Heart left ventricle (tissue), 16 donors: ENCODE results near the gene RFX1. TPM values are rescaled to one million over a fixed set of nuclear protein-coding genes. Genes with fewer than 3 reads are reported as not detected.
A peak's percentile ranks its signal among the peaks of the same experiment; 100 is the strongest.
"Not testable (repeated sequence)": the region's sequence is repeated elsewhere in the genome, so short reads cannot be mapped to it uniquely, and the experiment has no call there.

ENCODE experiments used
- ATAC-seq, 4 donors: fragments of 200-7000 bp; cut with Tn5 transposase; one replicate each; pipeline ENCODE4 v1.9.1; 2020 to 2022; ENCODE audit warnings: moderate library complexity in 4 of 4, mild to moderate bottlenecking in 3 of 4, moderate number of reproducible peaks in 1 of 4
- DNase-seq, 5 donors: peaks; one replicate each; pipeline ENCODE4 v3.0.0-alpha.2; 2020
- H3K27ac ChIP-seq, 12 donors: fragments of 200-600 bp; sonication (generic) in 4 of 12; one replicate each; pipeline versions ENCODE4 v1.5.0 to v1.8.0; 2016 to 2022; ENCODE audit warnings: mild to moderate bottlenecking in 2 of 12
- H3K27me3 ChIP-seq, 9 donors: fragments of 200-600 bp; sonication (generic) in 2 of 9; one replicate each; pipeline versions ENCODE4 v1.5.1 to v1.8.0; 2016 to 2022; ENCODE audit warnings: mild to moderate bottlenecking in 3 of 9
- H3K36me3 ChIP-seq, 9 donors: fragments of 200-600 bp; sonication (generic) in 2 of 9; one replicate each; pipeline versions ENCODE4 v1.5.0 to v1.8.0; 2018 to 2022; ENCODE audit warnings: mild to moderate bottlenecking in 2 of 9
- H3K4me1 ChIP-seq, 12 donors: fragments of 200-600 bp; sonication (generic) in 4 of 12; one replicate each; pipeline versions ENCODE4 v1.5.0 to v1.8.0; 2016 to 2022; ENCODE audit warnings: mild to moderate bottlenecking in 3 of 12
- H3K4me3 ChIP-seq, 12 donors: fragments of 200-600 bp; sonication (generic) in 4 of 12; one replicate each; pipeline versions ENCODE4 v1.5.0 to v1.8.0; 2017 to 2022; ENCODE audit warnings: mild to moderate bottlenecking in 9 of 12, moderate library complexity in 4 of 12
- H3K9me3 ChIP-seq, 12 donors: fragments of 200-600 bp; sonication (generic) in 4 of 12; one replicate each; pipeline versions ENCODE4 v1.5.0 to v1.8.0; 2016 to 2022; ENCODE audit warnings: mild to moderate bottlenecking in 1 of 12
- POLR2A ChIP-seq, 2 donors: fragments of 450-650 bp; IDR thresholded peaks; one replicate each; pipeline ENCODE4 v1.6.1; 2017; ENCODE audit warnings: antibody characterized with exemption in 2 of 2, mild to moderate bottlenecking in 2 of 2, moderate library complexity in 2 of 2
- WGBS, 4 donors: extraction: QIAGEN DNeasy Blood & Tissue Kit in 2 of 4; methylation state at CpG; one replicate each; pipeline versions ENCODE4 v1.1.5 to v1.1.7; 2013 to 2018; 5-methylcytosine and 5-hydroxymethylcytosine counted together
- intact Hi-C, 10 donors: fragments of 100-400 bp; cut with DNase I; formaldehyde crosslinking; loops; one replicate each; pipeline versions ENCODE4 v1.11.1 to v1.14.2; 2022
- polyA plus RNA-seq, 2 donors: library from polyadenylated mRNA; stranded (reverse); fragments of 200-250 nt; gene quantifications; one replicate each; pipeline ENCODE4 v1.2.3, GENCODE V29; 2013
- total RNA-seq, 9 donors: library from RNA; depleted of rRNA in 2 of 9; stranded (reverse); fragments of >200 nt in 2 of 9; fragmentation: NEBNext Ultra II Directional in 3 of 9; extraction: Animal tissue kit (Norgen Biotek cat#: 25700) in 3 of 9; gene quantifications; one replicate each; pipeline versions ENCODE4 v1.1.0 to v1.2.4, GENCODE V29; 2016 to 2023
- TF ChIP-seq, protein P1 (sequence below), 12 donors: fragments of 200-600 bp; sonication (generic) in 4 of 12; IDR thresholded peaks; one replicate each; pipeline versions ENCODE4 v1.5.0 to v1.8.0; 2018 to 2022; ENCODE audit warnings: antibody characterized with exemption in 12 of 12, mild to moderate bottlenecking in 5 of 12
- donor health status: ischemic (EF 13 %, LVEDD 7.1; RV severe dilation, severe dysfunction).
- donor health status: healthy with polysubstance abuse.
- donor health status: DM: no; HTN: yes; CAD: no.
- donor health status: DM: no; HTN: no; CAD: no.
- donor health status: ischemic (EF 25% LVEDD 6.9; RV normal size, moderate dysfunction).
- donor health status: ischemic (EF 25% LVEDD 5.7; RV mildly dilated, moderate dysfunction).
- donor health status: healthy.
- donor health status: DM: yes; HTN: yes; CAD: no.
- donor health status: ischemic (EF 35%, LVEDD 5.7; RV mildly dilated, moderate dysfunction).
- donor health status: nonischemic (EF 11% LVEDD 7.7; RV severe dilation, severe dysfunction).
- donor health status: DM: yes; HTN: yes; CAD: no.
- donor health status: PGD.
- donor health status: ischemic (EF 29% LVEDD 5.4; RV normal size, mild dysfunction).
- donor health status: nonischemic (EF 23%, LVEDD 6.1; RV moderate dilation, normal function).

RFX1 gene
- total and polyA plus RNA-seq, 11 donors, result 4.0 to 15.4 (median 8.6) TPM

DNA sequence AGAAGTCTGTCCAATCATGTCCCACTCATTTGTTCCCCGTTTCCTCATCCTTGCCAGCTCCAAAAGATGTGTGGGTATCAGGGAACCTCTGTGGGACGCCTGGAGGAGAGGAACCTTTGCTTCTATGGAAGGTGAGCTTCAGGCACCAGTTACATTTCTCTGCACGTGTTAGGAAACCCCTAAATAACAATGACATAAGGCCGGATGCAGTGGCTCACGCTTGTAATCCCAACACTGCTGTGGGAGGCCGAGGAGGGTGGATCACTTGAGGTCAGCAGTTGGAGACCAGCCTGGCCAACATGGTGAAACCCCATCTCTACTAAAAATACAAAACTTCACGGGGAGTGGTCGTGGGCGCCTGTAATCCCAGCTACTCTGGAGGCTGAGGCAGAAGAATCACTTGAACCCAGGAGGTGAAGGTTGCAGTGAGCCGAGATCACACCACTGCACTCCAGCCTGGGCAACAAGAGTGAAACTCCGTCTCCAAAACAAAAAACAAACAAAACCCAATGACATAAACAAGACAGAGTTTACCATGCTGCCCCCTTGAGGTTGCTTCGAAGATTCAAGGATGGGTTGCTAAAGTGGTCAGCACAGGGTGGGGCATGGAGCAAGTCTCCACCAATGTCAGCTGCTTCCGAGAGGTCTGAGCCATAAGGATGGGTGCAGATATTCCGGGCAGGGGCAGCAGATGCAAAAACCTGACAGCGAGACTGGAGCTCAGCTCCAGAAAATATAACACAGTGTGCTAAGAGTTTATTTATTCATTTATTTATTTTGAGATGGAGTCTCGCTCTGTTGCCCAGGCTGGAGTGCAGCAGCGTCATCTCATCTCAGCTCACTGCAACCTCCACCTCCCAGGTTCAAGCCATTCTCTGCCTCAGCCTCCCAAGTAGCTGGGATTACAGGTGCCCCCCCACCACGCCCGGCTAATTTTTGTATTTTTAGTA, 36.8 kb upstream of the RFX1 start:
- TF ChIP-seq, protein P1, sequence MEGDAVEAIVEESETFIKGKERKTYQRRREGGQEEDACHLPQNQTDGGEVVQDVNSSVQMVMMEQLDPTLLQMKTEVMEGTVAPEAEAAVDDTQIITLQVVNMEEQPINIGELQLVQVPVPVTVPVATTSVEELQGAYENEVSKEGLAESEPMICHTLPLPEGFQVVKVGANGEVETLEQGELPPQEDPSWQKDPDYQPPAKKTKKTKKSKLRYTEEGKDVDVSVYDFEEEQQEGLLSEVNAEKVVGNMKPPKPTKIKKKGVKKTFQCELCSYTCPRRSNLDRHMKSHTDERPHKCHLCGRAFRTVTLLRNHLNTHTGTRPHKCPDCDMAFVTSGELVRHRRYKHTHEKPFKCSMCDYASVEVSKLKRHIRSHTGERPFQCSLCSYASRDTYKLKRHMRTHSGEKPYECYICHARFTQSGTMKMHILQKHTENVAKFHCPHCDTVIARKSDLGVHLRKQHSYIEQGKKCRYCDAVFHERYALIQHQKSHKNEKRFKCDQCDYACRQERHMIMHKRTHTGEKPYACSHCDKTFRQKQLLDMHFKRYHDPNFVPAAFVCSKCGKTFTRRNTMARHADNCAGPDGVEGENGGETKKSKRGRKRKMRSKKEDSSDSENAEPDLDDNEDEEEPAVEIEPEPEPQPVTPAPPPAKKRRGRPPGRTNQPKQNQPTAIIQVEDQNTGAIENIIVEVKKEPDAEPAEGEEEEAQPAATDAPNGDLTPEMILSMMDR (IDR thresholded peaks at IDR 0.05), result peak; percentile 47 to 72 (median 58)
- WGBS, 4 donors, result 50 to 53% (median 51%) methylated on average over 19 of the region's 19 CpGs
- intact Hi-C loops, result loop anchor here in 6 of 10 donors (1.0 to 10.0 kb wide), 4 partner anchors 158 to 448 kb away; no protein-coding TSS in a partner anchor
- DNase-seq, result peak in 3 of 5 donors; percentile 37 to 53 (median 53)
- H3K4me3 ChIP-seq, H3K27me3 ChIP-seq, H3K9me3 ChIP-seq: not testable (repeated sequence)
- ATAC-seq, result peak; percentile 61 to 89 (median 84)
- peaks cover 0 to 11% (median 7%) of the 10 kb centered on the region in 12 donors for H3K4me1 ChIP-seq
- peaks cover 0 to 51% (median 0%) of the 10 kb centered on the region in 9 donors for H3K36me3 ChIP-seq
- peak overlapping the region in 9 of 12 donors; percentile 2 to 63 (median 39) for H3K27ac ChIP-seq

DNA sequence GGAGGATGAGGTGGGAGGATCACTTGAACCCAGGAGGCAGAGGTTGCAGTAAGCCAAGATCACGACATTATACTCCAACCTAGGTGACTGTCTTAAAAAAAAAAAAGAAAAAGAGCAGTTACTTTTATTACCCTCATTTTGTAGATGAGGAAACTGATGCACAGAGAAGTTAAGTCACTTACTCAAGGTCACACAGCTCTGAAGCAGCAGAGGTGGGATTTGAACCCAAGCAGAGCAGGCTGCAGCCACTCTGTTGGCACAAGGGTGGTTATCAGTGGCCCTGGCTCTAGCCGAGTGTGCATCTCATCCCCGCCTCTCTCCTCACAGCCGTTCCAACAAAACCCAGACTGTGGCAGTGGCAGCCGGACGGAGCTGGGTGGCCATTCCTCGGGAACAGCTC, 33.1 kb upstream of the RFX1 start:
- H3K36me3 ChIP-seq, result peaks cover 0 to 33% (median 0%) of the 10 kb centered on the region in 9 donors
- intact Hi-C loops, result no loop called here
- DNase-seq, result no peak
- no peak for ATAC-seq
- H3K4me1 ChIP-seq, result peaks cover 0 to 19% (median 8%) of the 10 kb centered on the region in 12 donors
- H3K9me3 ChIP-seq, result no peaks in the 10 kb centered on the region
- no peaks in the 10 kb centered on the region for H3K27me3 ChIP-seq
- TF ChIP-seq, protein P1 (IDR thresholded peaks at IDR 0.05), result no peak
- TF ChIP-seq POLR2A (IDR thresholded peaks at IDR 0.05), result no peak
- H3K27ac ChIP-seq, result no peak overlapping the region
- H3K4me3 ChIP-seq, result no peak overlapping the region
- WGBS, 4 donors, result 87 to 95% (median 91%) methylated on average over 3 to 7 of the region's 7 CpGs

DNA sequence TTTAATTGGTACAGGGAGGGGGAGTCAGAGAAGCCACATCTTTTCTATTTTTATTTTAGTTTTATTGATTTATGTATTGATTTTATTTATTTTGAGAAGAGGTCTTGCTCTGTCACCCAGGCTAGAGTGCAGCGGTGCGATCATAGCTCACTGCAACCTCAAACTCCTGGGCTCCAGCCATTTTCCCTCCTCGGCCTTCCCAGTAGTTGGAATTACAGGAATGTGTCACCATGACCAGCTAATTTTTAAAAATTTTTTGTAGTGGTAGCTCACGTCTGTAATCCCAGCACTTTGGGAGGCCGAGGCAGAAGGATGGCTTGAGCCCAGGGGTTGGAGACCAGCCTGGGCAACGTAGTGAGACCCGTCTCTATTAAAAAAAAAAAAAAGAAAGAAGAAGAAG, 29.6 kb upstream of the RFX1 start:
- TF ChIP-seq POLR2A (IDR thresholded peaks at IDR 0.05), result no peak
- TF ChIP-seq, protein P1 (IDR thresholded peaks at IDR 0.05), result no peak
- Histone ChIP-seq H3K4me1 (peaks cover 0 to 17% (median 8%) of the 10 kb centered on the region in 12 donors), H3K27me3 (peaks cover 0 to 7% (median 0%) of the 10 kb centered on the region in 9 donors), H3K36me3 (peaks cover 0 to 15% (median 0%) of the 10 kb centered on the region in 9 donors), H3K4me3 (no peak overlapping the region), H3K9me3 (no peaks in the 10 kb centered on the region), H3K27ac (peak overlapping the region in 9 of 12 donors; percentile 2 to 63 (median 49))
- WGBS, 4 donors, result 82 to 84% (median 84%) methylated on average over 7 of the region's 7 CpGs
- DNase-seq (no peak), ATAC-seq (no peak)
- intact Hi-C loops, result no loop called here

DNA sequence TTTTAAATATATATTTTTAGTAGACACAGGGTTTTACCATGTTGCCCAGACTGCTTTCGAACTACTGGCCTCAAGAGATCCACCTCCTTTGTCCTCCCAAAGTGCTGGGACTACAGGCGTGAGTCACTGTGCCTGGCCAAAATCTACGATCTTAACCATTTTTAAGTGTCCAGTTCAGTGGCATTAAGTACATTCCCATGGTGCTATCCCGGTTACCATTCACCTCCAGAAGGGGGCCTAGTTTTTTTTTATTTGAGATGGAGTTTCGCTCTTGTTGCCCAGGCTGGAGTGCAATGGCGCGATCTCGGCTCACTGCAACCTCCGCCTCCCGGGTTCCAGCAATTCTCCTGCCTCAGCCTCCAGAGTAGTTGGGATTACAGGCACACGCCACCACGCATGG, 29.0 kb upstream of the RFX1 start:
- intact Hi-C loops, H3K9me3 ChIP-seq, H3K27me3 ChIP-seq, ATAC-seq, H3K4me3 ChIP-seq, DNase-seq: not testable (repeated sequence)
- Histone ChIP-seq H3K36me3 (peaks cover 0 to 14% (median 0%) of the 10 kb centered on the region in 9 donors), H3K4me1 (peaks cover 0 to 17% (median 8%) of the 10 kb centered on the region in 12 donors), H3K27ac (peak overlapping the region in 6 of 12 donors; percentile 18 to 57 (median 44))
- WGBS, 4 donors, result 90 to 95% (median 92%) methylated on average over 12 of the region's 12 CpGs
